CD4-positive, alpha-beta T cell (primary cell): Measurements from ENCODE around the gene TACR3. TPM values are rescaled to one million over a fixed set of nuclear protein-coding genes. Genes with fewer than 3 reads are reported as not detected.

Source experiments
- ATAC-seq: fragments of 200-7000 bp; cut with Tn5 transposase; one replicate; pipeline ENCODE4 v1.10.0; 2022; ENCODE audit warnings: mild to moderate bottlenecking; ENCODE audit not compliant: poor library complexity
- CTCF ChIA-PET: fragments of 350-600 bp; sonication (Branson Sonifier 250); formaldehyde crosslinking; loops from one replicate; lab custom pipeline; 2021; ENCODE audit warnings: antibody characterized with exemption, inconsistent platforms; lab: Charles Lee
- POLR2A ChIA-PET: fragments of 350-600 bp; sonication (Branson Sonifier 250); formaldehyde crosslinking; loops from one replicate; lab custom pipeline; 2021; ENCODE audit warnings: antibody characterized with exemption, inconsistent platforms; lab: Charles Lee
- DNase-seq, 14 experiments: peaks; one replicate each; pipeline ENCODE4 v3.0.0-alpha.2; 2013 to 2020; ENCODE audit warnings: mixed read lengths in 2 of 14
- H3K27ac ChIP-seq, 2 donors: one replicate each; pipeline versions ENCODE4 v1.5.1 to v1.7.0; 2013; ENCODE audit warnings: low read length in 2 of 2, low read depth in 1 of 2, mild to moderate bottlenecking in 1 of 2
- H3K27me3 ChIP-seq, 2 experiments: 1 replicate in 1 of 2; 2 replicates in 1 of 2; pipeline versions ENCODE4 v1.6.1 to v1.7.0; 2013; ENCODE audit warnings: low read length in 2 of 2, control low read depth in 1 of 2, mild to moderate bottlenecking in 1 of 2, moderate library complexity in 1 of 2; ENCODE audit not compliant: insufficient read depth in 2 of 2, control insufficient read depth in 1 of 2
- H3K36me3 ChIP-seq: one replicate; pipeline ENCODE4 v1.6.1; 2013; ENCODE audit warnings: low read length, control low read depth; ENCODE audit not compliant: insufficient read depth
- H3K4me1 ChIP-seq: one replicate; pipeline ENCODE4 v1.6.1; 2013; ENCODE audit warnings: low read length, control low read depth; ENCODE audit not compliant: insufficient read depth
- H3K4me3 ChIP-seq: one replicate; pipeline ENCODE4 v1.5.1; 2013; ENCODE audit warnings: mild to moderate bottlenecking, low read length, moderate library complexity
- H3K9me3 ChIP-seq, 2 experiments: 1 replicate in 1 of 2; 2 replicates in 1 of 2; pipeline versions ENCODE4 v1.6.1 to v1.7.0; 2013; ENCODE audit warnings: low read length in 2 of 2, mild to moderate bottlenecking in 2 of 2, control low read depth in 1 of 2, moderate library complexity in 1 of 2; ENCODE audit not compliant: control insufficient read depth in 1 of 2, insufficient read depth in 1 of 2
- H3K27ac Mint-ChIP-seq: one replicate; pipeline ENCODE4 v1.8.0; 2020; ENCODE audit warnings: mixed read lengths
- H3K27me3 Mint-ChIP-seq: one replicate; pipeline ENCODE4 v1.8.0; 2021; ENCODE audit warnings: mixed read lengths
- H3K36me3 Mint-ChIP-seq: one replicate; pipeline ENCODE4 v1.8.0; 2021; ENCODE audit warnings: low read depth, mixed read lengths
- H3K4me1 Mint-ChIP-seq: one replicate; pipeline ENCODE4 v1.8.0; 2021; ENCODE audit warnings: low read depth, mixed read lengths
- H3K4me3 Mint-ChIP-seq: one replicate; pipeline ENCODE4 v1.8.0; 2020; ENCODE audit warnings: mild to moderate bottlenecking, mixed read lengths
- H3K9me3 Mint-ChIP-seq: one replicate; pipeline ENCODE4 v1.8.0; 2020; ENCODE audit warnings: mixed read lengths
- intact Hi-C, 2 experiments: fragments of 100-400 bp; cut with DNase I in 1 of 2; cut with micrococcal nuclease in 1 of 2; formaldehyde crosslinking; loops; one replicate each; pipeline versions ENCODE4 v1.15.1 to v1.9.0; 2023 to 2025; cut with DNase I, micrococcal nuclease
- total RNA-seq, 174 experiments: library from RNA in 2 of 174; stranded (reverse) in 2 of 174; gene quantifications; one replicate each; pipeline ENCODE4 v1.2.3 and lab custom pipeline; 2021 to 2026
- TF ChIP-seq, protein P1 (sequence below): fragments of 200-600 bp; IDR thresholded peaks from one replicate; pipeline ENCODE4 v1.8.0; 2022; ENCODE audit warnings: antibody characterized with exemption, mild to moderate bottlenecking

TACR3 gene
- total RNA-seq, 2 experiments from 2014 or later = not detected

DNA sequence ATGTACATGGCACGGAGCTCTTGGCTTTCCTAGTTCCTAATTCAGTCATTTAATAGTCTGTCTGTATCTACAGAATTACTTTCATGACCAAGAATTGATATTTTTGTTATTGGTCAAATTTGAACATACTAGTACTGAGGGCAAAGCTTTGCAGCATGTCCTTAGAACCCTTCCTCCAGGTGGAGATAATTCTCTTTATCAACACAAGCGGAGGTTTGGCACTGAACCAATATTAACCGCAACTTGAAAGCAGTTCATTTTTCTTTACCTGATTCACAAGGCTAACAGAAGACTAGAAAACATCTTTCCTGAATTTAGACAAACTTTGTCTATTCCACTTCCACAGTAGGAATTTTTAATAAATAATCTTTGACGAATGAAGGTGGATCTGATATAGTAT is 73.8 kb downstream of the TACR3 start:
- POLR2A ChIA-PET = no interaction called here
- H3K36me3 Mint-ChIP-seq = no peaks in the 10 kb centered on the region

DNA sequence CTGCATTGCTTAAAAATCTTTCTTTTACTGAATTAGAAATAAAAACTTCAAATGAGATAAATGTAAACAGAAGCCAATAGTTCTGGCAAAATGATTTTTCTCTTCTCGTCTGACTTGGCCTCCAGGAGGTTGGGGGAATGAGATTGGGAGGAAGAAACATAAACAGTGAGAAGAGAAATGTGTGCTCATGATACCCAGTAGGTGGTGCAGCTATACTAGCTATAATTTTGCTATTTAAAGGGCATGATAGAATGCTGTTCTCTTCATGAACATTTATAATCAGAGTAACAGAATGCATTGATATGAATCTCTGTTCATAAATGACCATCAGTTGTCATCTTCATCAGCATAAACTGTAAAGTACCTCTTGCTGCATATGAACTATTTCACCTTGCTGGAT is 85.5 kb downstream of the TACR3 start:
- Histone ChIP-seq H3K27ac (no peak overlapping the region), H3K9me3 (no peaks in the 10 kb centered on the region), H3K4me1 (no peaks in the 10 kb centered on the region), H3K4me3 (no peak overlapping the region), H3K27me3 (no peaks in the 10 kb centered on the region), H3K36me3 (no peaks in the 10 kb centered on the region)
- H3K36me3 Mint-ChIP-seq = no peaks in the 10 kb centered on the region
- intact Hi-C loops = no loop called here
- no peaks in the 10 kb centered on the region for H3K4me1 Mint-ChIP-seq
- no peak for DNase-seq
- CTCF ChIA-PET = no interaction called here
- H3K27me3 Mint-ChIP-seq = no peaks in the 10 kb centered on the region
- POLR2A ChIA-PET = no interaction called here
- no peak overlapping the region for H3K4me3 Mint-ChIP-seq
- H3K27ac Mint-ChIP-seq = no peak overlapping the region
- no peak for ATAC-seq
- H3K9me3 Mint-ChIP-seq = peaks cover 7% of the 10 kb centered on the region
- TF ChIP-seq, protein P1, sequence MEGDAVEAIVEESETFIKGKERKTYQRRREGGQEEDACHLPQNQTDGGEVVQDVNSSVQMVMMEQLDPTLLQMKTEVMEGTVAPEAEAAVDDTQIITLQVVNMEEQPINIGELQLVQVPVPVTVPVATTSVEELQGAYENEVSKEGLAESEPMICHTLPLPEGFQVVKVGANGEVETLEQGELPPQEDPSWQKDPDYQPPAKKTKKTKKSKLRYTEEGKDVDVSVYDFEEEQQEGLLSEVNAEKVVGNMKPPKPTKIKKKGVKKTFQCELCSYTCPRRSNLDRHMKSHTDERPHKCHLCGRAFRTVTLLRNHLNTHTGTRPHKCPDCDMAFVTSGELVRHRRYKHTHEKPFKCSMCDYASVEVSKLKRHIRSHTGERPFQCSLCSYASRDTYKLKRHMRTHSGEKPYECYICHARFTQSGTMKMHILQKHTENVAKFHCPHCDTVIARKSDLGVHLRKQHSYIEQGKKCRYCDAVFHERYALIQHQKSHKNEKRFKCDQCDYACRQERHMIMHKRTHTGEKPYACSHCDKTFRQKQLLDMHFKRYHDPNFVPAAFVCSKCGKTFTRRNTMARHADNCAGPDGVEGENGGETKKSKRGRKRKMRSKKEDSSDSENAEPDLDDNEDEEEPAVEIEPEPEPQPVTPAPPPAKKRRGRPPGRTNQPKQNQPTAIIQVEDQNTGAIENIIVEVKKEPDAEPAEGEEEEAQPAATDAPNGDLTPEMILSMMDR = no peak

More for the DNA sequence above, 73.8 kb downstream of the TACR3 start:
- Mint-ChIP-seq H3K4me1 (no peaks in the 10 kb centered on the region), H3K27me3 (no peaks in the 10 kb centered on the region), H3K4me3 (no peak overlapping the region), H3K27ac (no peak overlapping the region), H3K9me3 (peaks cover 6% of the 10 kb centered on the region)
- DNase-seq = no peak
- CTCF ChIA-PET = no interaction called here
- Histone ChIP-seq H3K27ac (no peak overlapping the region), H3K4me3 (no peak overlapping the region), H3K36me3 (no peaks in the 10 kb centered on the region), H3K9me3 (no peaks in the 10 kb centered on the region), H3K4me1 (no peaks in the 10 kb centered on the region), H3K27me3 (no peaks in the 10 kb centered on the region)
- intact Hi-C loops = no loop called here
- ATAC-seq = no peak
- TF ChIP-seq, protein P1 = no peak

DNA sequence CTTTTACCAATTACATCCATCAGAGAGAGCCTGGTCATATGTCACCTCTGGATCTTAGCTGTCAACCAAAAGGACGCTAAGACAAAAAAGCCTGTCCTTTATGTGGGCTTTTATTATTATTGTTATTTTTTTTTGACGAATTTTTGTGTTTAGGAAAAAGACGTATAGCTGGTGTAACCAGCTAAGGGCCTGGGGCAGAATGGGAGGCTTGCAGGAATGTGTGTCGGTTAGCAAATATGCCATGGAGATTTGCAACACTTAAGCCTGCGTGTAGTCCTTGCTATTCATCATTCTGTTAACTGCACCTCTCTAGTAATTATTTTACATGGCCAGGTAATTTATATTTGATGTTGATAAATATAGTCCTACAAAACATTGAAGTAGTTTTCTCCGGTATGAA is 93.5 kb downstream of the TACR3 start:
- CTCF ChIA-PET = no interaction called here
- ATAC-seq = no peak
- H3K4me1 ChIP-seq = no peaks in the 10 kb centered on the region

More for the DNA sequence above, 93.5 kb downstream of the TACR3 start:
- no peaks in the 10 kb centered on the region for H3K36me3 ChIP-seq
- no peaks in the 10 kb centered on the region for H3K4me1 Mint-ChIP-seq
- no peaks in the 10 kb centered on the region for H3K27me3 ChIP-seq
- H3K27ac Mint-ChIP-seq = no peak overlapping the region
- H3K4me3 ChIP-seq = no peak overlapping the region
- TF ChIP-seq, protein P1 = no peak
- intact Hi-C loops = no loop called here
- no peak for DNase-seq
- H3K9me3 ChIP-seq = peaks cover 0 to 5% of the 10 kb centered on the region in 2 experiments
- no peak overlapping the region for H3K4me3 Mint-ChIP-seq
- no peaks in the 10 kb centered on the region for H3K36me3 Mint-ChIP-seq
- peaks cover 19% of the 10 kb centered on the region for H3K9me3 Mint-ChIP-seq
- no peak overlapping the region for H3K27ac ChIP-seq
- POLR2A ChIA-PET = no interaction called here
- no peaks in the 10 kb centered on the region for H3K27me3 Mint-ChIP-seq
